Measurements from ENCODE around the gene DHTKD1. TPM values are rescaled to one million over a fixed set of nuclear protein-coding genes. Genes with fewer than 3 reads are reported as not detected.
"Not testable (repeated sequence)": the region's sequence is repeated elsewhere in the genome, so short reads cannot be mapped to it uniquely, and the experiment has no call there.

Gene DHTKD1
- total and polyA plus RNA-seq, 9 donors, result 10.3 to 33.2 (median 26.4) TPM

GRCh38 chr10:12067336-12067735 lies 1.4 kb upstream of the DHTKD1 start:
- TF ChIP-seq CTCF (IDR thresholded peaks at IDR 0.05) (no peak), POLR2A (IDR thresholded peaks at IDR 0.05) (no peak), EP300 (IDR thresholded peaks at IDR 0.05) (no peak)
- Histone ChIP-seq H3K27ac (no peak overlapping the region), H3K9me3 (no peaks in the 10 kb centered on the region), H3K36me3 (no peaks in the 10 kb centered on the region), H3K4me3 (no peak overlapping the region), H3K27me3 (no peaks in the 10 kb centered on the region), H3K4me1 (ENCODE audit: insufficient read depth) (peaks cover 2% of the 10 kb centered on the region)
- WGBS, 3 donors, result 70 to 73% (median 73%) methylated on average over 2 of the region's 2 CpGs
- intact Hi-C loops (cut with DNase I), result no loop called here
- DNase-seq, result no peak

- H3K4me1 ChIP-seq (ENCODE audit: insufficient read depth); intact Hi-C loops (cut with DNase I); H3K27ac ChIP-seq; DNase-seq; H3K9me3 ChIP-seq; H3K27me3 ChIP-seq; H3K4me3 ChIP-seq; H3K36me3 ChIP-seq: not testable (repeated sequence)
- WGBS, 3 donors, result 94 to 95% (median 94%) methylated on average over 15 of the region's 15 CpGs
Measured at GRCh38 chr10:12071441-12071840, 2.7 kb downstream of the DHTKD1 start.

GRCh38 chr10:12073526-12073925 lies 4.8 kb downstream of the DHTKD1 start:
- no peak for TF ChIP-seq EP300 (IDR thresholded peaks at IDR 0.05)
- no peak for TF ChIP-seq POLR2A (IDR thresholded peaks at IDR 0.05)
- TF ChIP-seq CTCF (IDR thresholded peaks at IDR 0.05), result no peak
- H3K4me3 ChIP-seq, result no peak overlapping the region
- peak in 4 of 5 donors; percentile 20 to 34 (median 27) for DNase-seq
- H3K4me1 ChIP-seq (ENCODE audit: insufficient read depth), result peaks cover 3% of the 10 kb centered on the region
- no peaks in the 10 kb centered on the region for H3K9me3 ChIP-seq
- WGBS, 3 donors, result 22 to 38% (median 23%) methylated on average over 4 of the region's 4 CpGs
- H3K36me3 ChIP-seq, result no peaks in the 10 kb centered on the region
- peak overlapping the region in 1 of 2 donors; percentile 43 for H3K27ac ChIP-seq
- intact Hi-C loops (cut with DNase I), result no loop called here
- no peaks in the 10 kb centered on the region for H3K27me3 ChIP-seq

GRCh38 chr10:12077580-12078180 lies 8.9 kb downstream of the DHTKD1 start:
- DNase-seq, result no peak
- TF ChIP-seq EP300 (IDR thresholded peaks at IDR 0.05) (no peak), POLR2A (IDR thresholded peaks at IDR 0.05) (no peak), CTCF (IDR thresholded peaks at IDR 0.05) (no peak)
- Histone ChIP-seq H3K27me3 (no peaks in the 10 kb centered on the region), H3K27ac (no peak overlapping the region), H3K4me1 (ENCODE audit: insufficient read depth) (peaks cover 2% of the 10 kb centered on the region), H3K4me3 (no peak overlapping the region), H3K36me3 (no peaks in the 10 kb centered on the region), H3K9me3 (no peaks in the 10 kb centered on the region)
- 77 to 82% (median 80%) methylated on average over 9 of the region's 9 CpGs for WGBS, 3 donors
- intact Hi-C loops (cut with DNase I), result no loop called here

- H3K9me3 ChIP-seq, result no peaks in the 10 kb centered on the region
- H3K4me3 ChIP-seq, result no peak overlapping the region
- 81 to 93% (median 82%) methylated on average over 8 of the region's 8 CpGs for WGBS, 3 donors
- TF ChIP-seq EP300 (IDR thresholded peaks at IDR 0.05) (no peak), CTCF (IDR thresholded peaks at IDR 0.05) (no peak), POLR2A (IDR thresholded peaks at IDR 0.05) (no peak)
- H3K36me3 ChIP-seq, result no peaks in the 10 kb centered on the region
- intact Hi-C loops (cut with DNase I), result no loop called here
- no peaks in the 10 kb centered on the region for H3K4me1 ChIP-seq (ENCODE audit: insufficient read depth)
- H3K27ac ChIP-seq, result no peak overlapping the region
- no peaks in the 10 kb centered on the region for H3K27me3 ChIP-seq
- no peak for DNase-seq
Measured at GRCh38 chr10:12081470-12081869, 12.7 kb downstream of the DHTKD1 start.

Data from ovary (tissue), 9 donors.